Esophagus squamous epithelium (tissue), 4 donors: Measurements from ENCODE around the gene PDE3A.

Experiments
- POLR2A ChIP-seq, 4 donors: fragments of 450-650 bp; IDR thresholded peaks; one replicate each; pipeline ENCODE4 v1.6.1; 2017; ENCODE audit warnings: antibody characterized with exemption in 4 of 4, mild to moderate bottlenecking in 4 of 4, moderate library complexity in 3 of 4
- TF ChIP-seq, protein P1 (sequence below), 6 experiments: fragments of 450-650 bp in 4 of 6; fragments of 200-600 bp in 2 of 6; sonication (generic) in 2 of 6; IDR thresholded peaks; one replicate each; pipeline ENCODE4 v1.5.1; 2016 to 2019; ENCODE audit warnings: antibody characterized with exemption in 6 of 6, mild to moderate bottlenecking in 4 of 6, moderate library complexity in 4 of 6

DNA sequence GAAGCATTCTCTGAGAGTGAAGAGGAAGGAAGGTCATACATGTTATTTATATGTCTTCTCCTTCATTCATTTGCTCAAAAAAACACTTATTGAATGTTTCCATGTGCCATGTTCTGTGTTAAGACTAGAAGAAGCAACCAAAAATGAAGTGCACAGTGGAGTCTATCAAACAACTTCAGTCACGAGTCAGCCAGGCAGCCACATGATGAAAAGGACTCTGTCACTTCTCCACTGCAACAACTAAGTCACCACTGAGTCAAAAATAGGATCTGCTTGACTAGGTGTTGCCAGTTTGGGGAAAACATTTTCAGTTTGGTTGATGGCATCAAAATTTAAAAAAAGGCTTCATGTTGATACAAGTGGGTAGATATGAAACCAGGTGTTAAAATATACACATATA, 142.5 kb downstream of the PDE3A start:
- TF ChIP-seq, protein P1, sequence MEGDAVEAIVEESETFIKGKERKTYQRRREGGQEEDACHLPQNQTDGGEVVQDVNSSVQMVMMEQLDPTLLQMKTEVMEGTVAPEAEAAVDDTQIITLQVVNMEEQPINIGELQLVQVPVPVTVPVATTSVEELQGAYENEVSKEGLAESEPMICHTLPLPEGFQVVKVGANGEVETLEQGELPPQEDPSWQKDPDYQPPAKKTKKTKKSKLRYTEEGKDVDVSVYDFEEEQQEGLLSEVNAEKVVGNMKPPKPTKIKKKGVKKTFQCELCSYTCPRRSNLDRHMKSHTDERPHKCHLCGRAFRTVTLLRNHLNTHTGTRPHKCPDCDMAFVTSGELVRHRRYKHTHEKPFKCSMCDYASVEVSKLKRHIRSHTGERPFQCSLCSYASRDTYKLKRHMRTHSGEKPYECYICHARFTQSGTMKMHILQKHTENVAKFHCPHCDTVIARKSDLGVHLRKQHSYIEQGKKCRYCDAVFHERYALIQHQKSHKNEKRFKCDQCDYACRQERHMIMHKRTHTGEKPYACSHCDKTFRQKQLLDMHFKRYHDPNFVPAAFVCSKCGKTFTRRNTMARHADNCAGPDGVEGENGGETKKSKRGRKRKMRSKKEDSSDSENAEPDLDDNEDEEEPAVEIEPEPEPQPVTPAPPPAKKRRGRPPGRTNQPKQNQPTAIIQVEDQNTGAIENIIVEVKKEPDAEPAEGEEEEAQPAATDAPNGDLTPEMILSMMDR (IDR thresholded peaks at IDR 0.05) = no peak
- TF ChIP-seq POLR2A (IDR thresholded peaks at IDR 0.05) = no peak
